Nephron progenitor cell (in vitro differentiated cells): ENCODE measurements around the gene HUNK.

Experiments
- DNase-seq: peaks from one replicate; pipeline ENCODE4 v3.0.0; 2021
- H3K27ac Mint-ChIP-seq: 2 replicates; pipeline ENCODE4 v1.8.0; 2021; ENCODE audit warnings: mild to moderate bottlenecking, moderate library complexity, mixed read lengths
- H3K27me3 Mint-ChIP-seq: 2 replicates; pipeline ENCODE4 v1.8.0; 2021; ENCODE audit warnings: mild to moderate bottlenecking, low read depth, mixed read lengths; ENCODE audit not compliant: poor library complexity
- H3K36me3 Mint-ChIP-seq: 2 replicates; pipeline ENCODE4 v1.8.0; 2021; ENCODE audit warnings: low read depth, mixed read lengths
- H3K4me1 Mint-ChIP-seq: 2 replicates; pipeline ENCODE4 v1.8.0; 2021; ENCODE audit warnings: mixed read lengths
- H3K4me3 Mint-ChIP-seq: 2 replicates; pipeline ENCODE4 v1.8.0; 2021; ENCODE audit warnings: mild to moderate bottlenecking, moderate library complexity, mixed read lengths
- H3K9me3 Mint-ChIP-seq: 2 replicates; pipeline ENCODE4 v1.8.0; 2021; ENCODE audit warnings: mild to moderate bottlenecking, moderate library complexity, mixed read lengths
- TF ChIP-seq, protein P1 (sequence below): fragments of 200-600 bp; sonication (generic); IDR thresholded peaks from 2 replicates; pipeline ENCODE4 v1.5.0; 2021; ENCODE audit warnings: antibody characterized with exemption

The HUNK gene

GRCh38 chr21:31927689-31928353, 55.0 kb downstream of the HUNK start:
- Mint-ChIP-seq H3K27ac (peak overlapping the region; percentile 91), H3K27me3 (no peaks in the 10 kb centered on the region), H3K36me3 (peaks cover 44% of the 10 kb centered on the region), H3K4me3 (peak overlapping the region; percentile 37), H3K4me1 (peaks cover 71% of the 10 kb centered on the region), H3K9me3 (peaks cover 19% of the 10 kb centered on the region)
- no peak for DNase-seq
- TF ChIP-seq, protein P1, sequence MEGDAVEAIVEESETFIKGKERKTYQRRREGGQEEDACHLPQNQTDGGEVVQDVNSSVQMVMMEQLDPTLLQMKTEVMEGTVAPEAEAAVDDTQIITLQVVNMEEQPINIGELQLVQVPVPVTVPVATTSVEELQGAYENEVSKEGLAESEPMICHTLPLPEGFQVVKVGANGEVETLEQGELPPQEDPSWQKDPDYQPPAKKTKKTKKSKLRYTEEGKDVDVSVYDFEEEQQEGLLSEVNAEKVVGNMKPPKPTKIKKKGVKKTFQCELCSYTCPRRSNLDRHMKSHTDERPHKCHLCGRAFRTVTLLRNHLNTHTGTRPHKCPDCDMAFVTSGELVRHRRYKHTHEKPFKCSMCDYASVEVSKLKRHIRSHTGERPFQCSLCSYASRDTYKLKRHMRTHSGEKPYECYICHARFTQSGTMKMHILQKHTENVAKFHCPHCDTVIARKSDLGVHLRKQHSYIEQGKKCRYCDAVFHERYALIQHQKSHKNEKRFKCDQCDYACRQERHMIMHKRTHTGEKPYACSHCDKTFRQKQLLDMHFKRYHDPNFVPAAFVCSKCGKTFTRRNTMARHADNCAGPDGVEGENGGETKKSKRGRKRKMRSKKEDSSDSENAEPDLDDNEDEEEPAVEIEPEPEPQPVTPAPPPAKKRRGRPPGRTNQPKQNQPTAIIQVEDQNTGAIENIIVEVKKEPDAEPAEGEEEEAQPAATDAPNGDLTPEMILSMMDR = no peak

- H3K36me3 Mint-ChIP-seq = peaks cover 40% of the 10 kb centered on the region
- TF ChIP-seq, protein P1 = no peak
- H3K4me1 Mint-ChIP-seq = peaks cover 71% of the 10 kb centered on the region
- DNase-seq = no peak
- no peaks in the 10 kb centered on the region for H3K27me3 Mint-ChIP-seq
- peak overlapping the region; percentile 91 for H3K27ac Mint-ChIP-seq
- peak overlapping the region; percentile 37 for H3K4me3 Mint-ChIP-seq
- peaks cover 19% of the 10 kb centered on the region for H3K9me3 Mint-ChIP-seq
Measured at GRCh38 chr21:31928656-31929055, 55.8 kb downstream of the HUNK start.

DNA sequence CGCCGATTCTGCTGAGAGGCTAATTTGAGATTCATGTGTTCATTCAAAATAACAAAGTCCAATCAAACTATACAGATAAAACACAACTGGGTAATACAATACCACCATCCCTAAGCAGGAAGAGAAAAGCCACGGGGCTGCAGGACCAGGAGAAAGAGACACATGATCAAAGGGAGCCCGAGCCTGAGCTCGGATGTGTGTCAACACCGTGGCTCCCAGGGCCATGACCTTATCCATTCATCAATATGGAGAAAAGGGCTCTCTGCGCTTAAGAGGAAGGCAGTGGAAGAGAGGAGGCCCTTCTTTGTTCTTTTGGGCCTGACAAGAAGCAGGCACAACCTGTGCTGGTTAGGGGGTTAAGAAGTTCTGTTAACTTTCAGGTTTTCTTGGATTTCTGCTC, 56.7 kb downstream of the HUNK start:
- Mint-ChIP-seq H3K27me3 (no peaks in the 10 kb centered on the region), H3K9me3 (peaks cover 19% of the 10 kb centered on the region), H3K27ac (peak overlapping the region; percentile 99), H3K36me3 (peaks cover 38% of the 10 kb centered on the region), H3K4me3 (peak overlapping the region; percentile 54), H3K4me1 (peaks cover 69% of the 10 kb centered on the region)
- DNase-seq = peak; percentile 69
- TF ChIP-seq, protein P1 = no peak

DNA sequence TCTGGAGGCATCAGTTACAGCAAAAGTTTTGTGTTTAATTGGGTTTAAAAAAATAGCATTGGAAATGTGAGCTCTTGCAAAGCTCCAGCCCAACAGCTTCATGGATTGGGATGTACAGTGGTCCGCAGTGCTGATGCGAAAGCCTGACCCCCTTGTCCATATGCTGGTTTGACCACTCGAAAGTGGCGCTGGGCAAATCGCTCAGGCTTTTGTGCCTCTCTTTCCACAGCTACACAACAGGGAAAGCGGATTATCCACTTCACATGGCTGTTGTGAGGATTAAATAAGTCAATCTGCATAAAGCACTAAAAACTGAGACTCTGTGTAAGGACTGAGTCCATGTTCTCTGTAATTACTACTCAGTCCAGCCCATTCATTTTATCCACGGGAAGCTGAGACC, 57.2 kb downstream of the HUNK start:
- DNase-seq = no peak
- peaks cover 16% of the 10 kb centered on the region for H3K9me3 Mint-ChIP-seq
- no peaks in the 10 kb centered on the region for H3K27me3 Mint-ChIP-seq
- TF ChIP-seq, protein P1 = no peak
- H3K4me1 Mint-ChIP-seq = peaks cover 73% of the 10 kb centered on the region
- H3K4me3 Mint-ChIP-seq = peak overlapping the region; percentile 54
- H3K36me3 Mint-ChIP-seq = peaks cover 38% of the 10 kb centered on the region
- H3K27ac Mint-ChIP-seq = peak overlapping the region; percentile 99

GRCh38 chr21:31931644-31932469, 59.0 kb downstream of the HUNK start:
- no peaks in the 10 kb centered on the region for H3K27me3 Mint-ChIP-seq
- TF ChIP-seq, protein P1 = no peak
- peaks cover 2% of the 10 kb centered on the region for H3K9me3 Mint-ChIP-seq
- H3K36me3 Mint-ChIP-seq = peaks cover 26% of the 10 kb centered on the region
- no peak for DNase-seq
- H3K27ac Mint-ChIP-seq = peak overlapping the region; percentile 99
- peak overlapping the region; percentile 74 for H3K4me3 Mint-ChIP-seq
- peaks cover 92% of the 10 kb centered on the region for H3K4me1 Mint-ChIP-seq
